ENCODE results near the gene QKI.
"Not testable (repeated sequence)": the region's sequence is repeated elsewhere in the genome, so short reads cannot be mapped to it uniquely, and the experiment has no call there.

QKI gene
- 85.1 to 99.3 (median 89.2) reads per million in 3 experiments for total RNA-seq

DNA sequence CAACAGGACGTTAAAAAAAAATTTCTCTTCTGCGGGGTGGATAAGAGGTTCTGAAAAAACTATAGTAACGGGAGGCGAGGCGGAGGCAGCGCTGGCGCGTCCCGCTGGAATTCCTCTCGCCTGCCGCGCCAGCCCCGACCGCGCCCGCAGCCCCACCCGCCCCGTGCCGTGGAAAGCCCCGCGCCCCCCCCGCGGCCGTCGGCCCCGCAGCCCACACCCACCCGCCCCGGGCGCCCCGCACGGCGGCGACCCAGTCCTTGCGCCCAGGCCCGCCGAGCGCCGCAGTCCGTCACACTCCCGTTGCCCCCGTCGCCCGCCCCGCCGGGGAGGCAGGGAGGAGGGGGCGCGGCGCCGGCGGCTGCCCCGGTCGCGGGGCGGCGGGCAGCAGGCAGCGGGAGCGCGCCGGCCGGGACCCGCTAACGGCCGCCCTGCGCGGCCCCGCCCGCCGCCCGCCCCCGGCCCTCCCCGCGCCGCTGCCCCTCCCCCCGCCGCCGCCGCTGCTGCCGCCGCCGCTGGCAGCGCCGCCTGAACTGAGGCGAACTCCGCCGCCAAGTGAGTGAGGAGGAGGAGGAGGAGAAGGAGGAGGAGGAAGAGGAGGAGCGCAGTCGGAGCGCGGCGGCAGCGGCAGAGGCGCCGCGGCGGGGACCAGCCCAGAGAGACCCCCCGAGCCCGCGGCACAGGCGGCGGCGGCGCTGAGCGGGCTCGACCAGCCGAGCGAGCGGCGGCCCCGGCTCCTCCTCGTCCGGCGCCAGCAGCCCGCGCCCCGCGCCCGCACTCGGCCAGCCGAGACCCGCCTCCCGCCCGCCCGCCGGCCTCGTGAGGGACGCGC lies at the start of gene QKI:
TSS of gene QKI (plus strand) at position 602 of the 829 bp plus-strand sequence. CDS start 476 bp downstream, outside the sequence.
- DNase-seq = peak; percentile 82

DNA sequence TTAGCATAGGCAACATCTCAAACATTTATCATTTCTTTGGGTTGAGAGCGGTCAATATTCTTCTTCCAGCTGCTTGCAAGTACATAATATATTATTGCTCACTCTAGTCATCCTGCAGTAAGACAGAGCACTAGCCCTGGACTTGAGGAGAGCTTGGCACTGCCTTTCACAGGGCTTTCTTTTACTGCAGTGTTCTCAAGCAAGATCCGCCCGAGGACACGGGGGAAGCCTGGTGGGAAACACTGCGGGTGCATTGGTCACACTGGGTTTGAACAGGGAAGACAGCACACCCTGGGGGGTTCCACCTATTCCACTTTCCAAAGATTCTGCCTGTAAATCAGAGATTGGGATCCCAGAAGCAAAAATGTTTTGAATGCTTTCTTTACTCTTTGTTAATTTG lies 48.2 kb upstream of the QKI start:
- DNase-seq = no peak

DNA sequence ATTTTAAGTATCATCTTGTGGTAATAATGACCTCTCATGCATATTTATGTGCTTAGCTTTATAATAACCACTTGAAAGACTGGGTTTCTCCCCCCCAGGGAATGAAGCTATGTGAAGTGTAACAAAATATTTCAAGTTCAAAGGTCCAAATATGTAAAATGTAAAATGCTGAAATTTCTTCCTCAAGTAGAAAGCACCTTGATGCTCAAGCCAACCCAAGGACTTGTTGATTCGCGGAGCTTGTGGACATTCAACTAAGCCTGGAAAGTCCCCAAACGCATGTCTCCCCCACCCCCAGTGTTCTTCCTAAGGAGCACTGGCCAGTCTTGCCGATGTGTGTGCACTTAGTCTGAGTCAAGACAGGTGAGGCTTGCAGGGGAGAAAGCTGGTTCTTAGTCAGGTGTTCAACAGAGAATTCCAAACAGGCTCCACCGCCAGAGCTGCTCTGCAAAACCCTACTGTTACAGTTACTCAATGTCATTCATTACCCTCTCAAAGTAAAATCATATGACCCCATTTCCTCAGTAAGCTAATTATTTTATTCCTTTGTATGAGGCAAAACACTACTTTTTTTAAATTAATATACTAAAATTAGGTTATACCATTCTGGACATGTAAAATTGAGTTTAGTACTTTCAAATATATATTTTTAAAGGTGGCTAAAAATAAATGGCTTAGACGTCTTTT lies 46.9 kb upstream of the QKI start:
- DNase-seq = no peak

DNA sequence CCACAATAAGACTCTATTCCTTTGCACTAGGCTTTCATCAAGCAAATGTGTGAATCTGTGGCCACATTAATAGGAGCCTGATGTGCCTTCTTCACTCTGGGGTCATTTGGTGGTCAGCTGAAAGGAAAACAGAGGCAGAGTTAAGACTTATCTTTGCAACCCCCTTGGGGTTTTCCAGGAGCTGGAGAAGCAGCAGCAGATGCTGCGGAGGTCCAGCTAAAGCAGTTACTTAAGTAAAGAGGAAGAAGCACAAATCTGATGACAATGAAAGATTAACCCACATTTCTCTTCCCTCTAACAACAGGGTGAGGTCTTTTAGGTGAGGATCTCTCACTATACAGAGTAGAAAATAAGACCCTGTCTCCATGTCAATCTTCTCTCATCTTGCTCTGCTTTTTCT lies 45.4 kb upstream of the QKI start:
- DNase-seq = no peak

DNA sequence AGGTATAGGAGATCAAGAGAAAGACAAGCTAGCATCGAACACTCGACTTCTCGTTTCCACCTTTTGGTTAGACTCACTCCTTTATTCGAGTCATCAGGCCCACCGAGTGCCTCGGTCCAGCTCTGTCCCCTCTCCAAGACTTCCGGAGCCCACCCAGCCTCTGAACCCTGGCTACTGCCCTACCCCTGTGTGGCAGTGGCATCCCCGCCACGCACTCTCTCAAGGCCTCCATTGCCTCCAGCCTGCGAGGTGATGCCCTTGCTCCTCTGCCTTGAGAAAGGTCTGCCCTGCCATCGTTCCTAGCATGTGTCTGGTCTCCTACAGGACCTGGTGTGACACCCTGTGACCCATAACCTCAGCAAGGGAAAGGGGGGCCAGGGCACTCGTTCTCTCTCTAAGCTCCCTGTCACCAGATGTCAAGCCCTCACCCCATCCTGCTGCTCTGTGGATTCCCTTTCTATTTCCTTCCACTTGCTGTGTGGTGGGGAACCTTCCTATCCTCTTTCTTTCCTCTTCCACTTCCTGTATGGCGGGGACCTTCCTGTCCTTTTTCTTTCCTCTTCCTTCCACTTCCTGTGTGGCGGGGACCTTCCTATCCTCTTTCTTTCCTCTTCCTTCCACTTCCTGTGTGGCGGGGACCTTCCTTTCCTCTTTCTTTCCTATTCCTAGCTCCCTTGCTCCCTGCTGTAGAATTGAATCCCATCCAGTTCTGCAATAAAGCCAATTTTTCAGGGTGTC lies 44.7 kb upstream of the QKI start:
- DNase-seq = no peak

DNA sequence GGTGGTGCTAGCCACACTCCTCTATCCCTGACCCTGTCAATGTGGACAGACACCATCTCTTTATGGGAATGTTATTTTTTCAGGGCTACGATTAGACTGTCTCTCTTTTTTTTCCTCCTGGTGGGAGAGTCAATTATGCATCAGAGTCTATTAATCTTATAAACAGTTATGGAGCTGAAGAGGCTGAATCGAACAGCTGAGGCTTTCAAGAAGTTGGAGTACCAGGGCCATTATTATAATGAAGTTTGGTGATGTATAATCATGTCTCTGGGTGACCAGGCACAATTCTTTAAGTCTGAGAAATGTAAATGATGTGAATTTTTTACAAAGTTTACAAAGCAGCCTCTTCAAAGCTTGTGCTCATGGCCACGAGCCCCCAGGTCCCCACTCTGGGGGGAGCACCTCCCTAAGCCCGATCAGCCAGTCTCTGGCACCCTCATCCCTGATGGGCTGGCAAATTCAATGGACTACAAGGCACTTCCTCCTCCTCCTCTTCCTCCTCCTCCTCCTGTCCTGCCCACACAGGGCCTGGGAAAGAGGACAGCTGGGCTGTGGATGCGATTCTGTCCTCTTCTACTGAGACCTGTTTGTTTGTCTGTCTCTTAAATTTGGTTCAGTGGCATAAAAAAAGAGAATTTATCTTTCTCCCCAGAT lies 43.9 kb upstream of the QKI start:
- DNase-seq = no peak

DNA sequence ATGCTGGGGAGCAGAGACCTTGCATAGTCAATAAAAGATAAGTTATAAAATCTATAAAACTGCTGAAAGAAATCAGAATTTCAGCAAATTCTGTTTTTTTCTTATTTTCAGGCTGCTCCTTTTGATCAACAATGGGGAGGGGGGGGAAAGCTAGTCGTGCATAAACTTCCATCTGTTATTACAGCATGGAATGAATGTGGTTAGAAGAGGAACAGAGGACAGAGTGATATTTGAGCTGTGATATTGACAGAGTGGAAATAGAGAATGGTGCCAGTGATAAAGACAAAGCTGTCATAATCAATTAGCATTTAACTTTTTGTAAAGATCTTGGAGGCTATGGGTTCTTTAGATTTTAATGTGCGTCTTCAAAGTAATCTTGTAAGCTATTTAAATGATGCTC lies 43.4 kb upstream of the QKI start:
- no peak for DNase-seq

DNA sequence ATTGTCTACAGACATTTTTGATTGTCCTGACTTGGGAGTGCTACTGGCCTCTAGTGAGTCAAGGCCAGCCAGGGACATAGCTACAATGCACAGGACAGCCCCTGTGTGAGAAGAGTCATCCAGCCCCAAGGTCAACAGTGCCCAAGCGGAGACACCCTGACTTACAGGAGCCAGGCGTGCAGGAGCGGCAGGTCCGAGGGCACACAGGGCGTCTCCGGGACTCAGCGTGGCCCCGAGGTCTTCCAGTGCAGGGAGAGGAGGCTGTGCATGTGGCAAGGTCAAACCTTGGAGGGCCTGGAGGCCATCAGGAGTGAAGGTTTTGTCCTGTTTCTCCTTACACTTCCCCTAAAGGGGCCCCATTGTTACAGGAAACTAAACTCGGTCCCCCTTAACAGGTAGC lies 41.3 kb upstream of the QKI start:
- DNase-seq = no peak

DNA sequence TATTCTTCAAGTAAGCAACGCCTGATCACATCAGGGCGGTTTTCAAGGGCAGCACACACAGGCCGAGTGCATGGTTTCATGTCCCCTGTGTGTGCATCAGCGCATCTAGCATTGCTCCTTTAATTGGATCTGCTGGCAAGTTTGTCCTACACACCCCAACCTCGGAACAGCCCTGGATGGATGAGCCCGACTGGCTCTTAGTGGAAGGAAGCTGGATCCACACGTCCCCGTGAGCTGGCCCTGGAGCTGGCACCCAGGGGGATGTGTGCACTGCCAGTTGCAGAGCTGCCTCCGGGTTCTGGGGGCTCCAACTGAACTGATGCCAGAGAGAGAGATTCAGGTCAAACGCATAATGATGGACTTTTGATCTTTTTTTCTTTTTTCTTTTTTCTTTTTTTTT lies 39.2 kb upstream of the QKI start:
- DNase-seq = no peak

DNA sequence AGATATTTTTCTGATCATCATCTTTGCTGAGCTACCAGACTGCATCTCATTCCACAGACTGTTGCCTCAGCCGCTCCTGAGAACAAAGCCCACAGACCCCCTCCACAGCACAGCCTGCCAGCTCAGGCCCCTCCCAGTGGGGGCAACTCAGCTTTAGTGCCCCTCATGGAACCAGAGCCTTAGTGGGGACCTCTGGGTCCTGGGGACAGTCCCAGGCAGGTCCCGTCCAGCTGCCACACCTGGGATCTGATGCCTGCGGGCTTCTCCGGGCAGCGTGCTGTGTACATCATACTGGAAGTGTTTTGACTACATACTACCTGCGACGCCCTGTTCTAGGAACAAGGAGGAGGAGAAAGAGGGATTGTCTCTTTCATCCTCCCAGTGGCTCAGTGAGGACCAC lies 38.3 kb upstream of the QKI start:
- DNase-seq = no peak

DNA sequence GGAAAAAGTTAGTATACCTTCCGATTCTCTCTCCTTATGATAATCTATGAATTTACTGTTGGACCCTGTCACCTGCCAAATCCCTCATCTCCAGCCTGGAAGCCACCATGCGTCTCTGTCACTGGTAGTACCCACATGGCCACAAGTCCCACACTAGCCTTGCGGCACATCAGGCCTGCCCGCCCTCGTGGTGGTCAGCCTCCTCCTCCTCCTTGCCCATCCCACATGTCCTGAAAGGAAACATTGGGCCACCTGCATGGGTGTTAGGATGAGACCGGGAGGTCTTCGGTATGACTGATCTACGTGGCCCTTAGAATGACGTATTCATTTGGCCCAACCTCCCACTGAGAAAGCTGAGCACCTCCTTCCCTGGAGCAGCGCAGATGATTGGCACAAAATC lies 37.0 kb upstream of the QKI start:
- no peak for DNase-seq

DNA sequence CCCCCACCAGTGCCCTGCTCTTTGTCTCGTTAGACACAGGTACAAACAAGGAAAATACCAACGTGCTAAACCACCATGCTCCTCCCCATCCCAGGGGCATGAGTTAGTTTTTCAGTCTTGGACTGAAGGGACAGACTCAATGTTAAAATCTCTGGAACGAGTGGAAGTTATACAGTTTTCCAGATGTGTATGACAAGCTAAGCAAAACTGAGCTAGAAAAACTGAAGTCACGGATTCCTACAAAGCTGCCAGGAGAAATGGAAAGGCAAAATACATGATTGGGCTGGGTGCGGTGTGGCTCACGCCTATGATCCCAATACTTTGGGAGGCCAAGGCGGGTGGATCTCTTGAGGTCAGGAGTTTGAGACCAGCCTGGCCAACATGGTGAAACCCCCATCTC lies 34.3 kb upstream of the QKI start:
- no peak for DNase-seq

DNA sequence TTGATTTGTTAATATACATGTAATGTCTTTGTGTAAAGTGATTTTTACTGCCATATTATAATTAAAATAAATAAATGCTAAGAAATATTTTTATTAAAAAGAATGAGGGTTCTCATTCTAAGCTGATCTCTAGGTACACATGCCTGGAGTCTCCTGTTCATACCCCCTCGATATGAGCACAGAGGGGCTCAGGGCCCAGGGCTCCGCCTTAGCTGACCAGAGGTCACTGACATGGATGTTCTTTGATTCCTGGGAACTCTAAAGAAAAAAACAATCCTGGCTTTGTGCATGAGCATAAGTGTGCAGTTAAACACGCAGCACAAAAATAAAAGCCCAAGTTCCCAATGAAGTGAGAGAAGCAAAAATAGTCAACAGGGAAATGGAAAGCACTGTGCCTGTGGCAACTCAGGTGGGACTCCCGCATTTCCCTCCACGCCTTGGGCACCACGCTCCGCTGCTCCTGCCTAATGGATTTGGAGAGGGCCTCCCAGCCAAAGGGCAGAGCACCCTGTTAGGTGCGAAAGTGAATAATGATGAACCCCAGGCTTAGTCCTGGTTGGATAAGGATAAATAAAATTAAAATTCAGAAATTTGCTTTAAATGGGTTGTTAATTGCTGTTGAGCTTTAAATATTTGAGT lies 33.3 kb upstream of the QKI start:
- no peak for DNase-seq

DNA sequence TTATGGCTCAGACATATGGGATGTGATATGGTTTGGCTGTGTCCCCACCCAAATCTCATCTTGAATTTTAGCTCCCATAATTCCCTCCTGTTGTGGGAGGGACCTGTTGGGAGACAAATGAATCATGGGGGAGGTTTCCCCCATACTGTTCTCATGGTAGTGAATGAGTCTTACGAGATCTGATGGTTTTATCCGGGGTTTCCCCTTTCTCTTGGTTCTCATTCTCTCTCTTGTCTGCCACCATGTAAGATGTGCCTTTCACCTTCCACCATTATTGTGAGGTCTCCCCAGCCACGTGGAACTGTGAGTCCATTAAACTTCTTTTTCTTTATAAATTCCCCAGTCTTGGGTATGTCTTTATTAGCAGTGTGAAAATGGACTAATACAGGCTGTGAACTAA lies 31.1 kb upstream of the QKI start:
- not testable (repeated sequence) for DNase-seq

DNA sequence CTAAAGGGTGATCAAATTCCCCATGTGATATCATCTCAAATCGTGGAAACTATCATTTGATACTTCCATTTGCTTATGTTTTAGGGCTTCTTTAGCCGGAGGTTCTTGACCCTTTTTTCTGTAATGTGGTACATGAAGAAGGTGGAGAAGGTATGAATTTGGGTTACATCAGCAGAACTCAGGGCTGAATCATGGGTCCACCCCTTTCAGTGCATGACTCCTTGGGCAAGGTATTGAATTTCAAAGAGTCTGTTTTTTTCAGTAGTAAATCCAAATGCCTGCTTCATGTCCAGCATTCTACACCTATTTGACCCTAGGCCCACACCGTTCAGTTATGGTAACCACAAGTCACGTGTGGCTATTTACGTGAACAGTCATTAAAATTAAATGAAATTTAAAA lies 30.6 kb upstream of the QKI start:
- no peak for DNase-seq

DNA sequence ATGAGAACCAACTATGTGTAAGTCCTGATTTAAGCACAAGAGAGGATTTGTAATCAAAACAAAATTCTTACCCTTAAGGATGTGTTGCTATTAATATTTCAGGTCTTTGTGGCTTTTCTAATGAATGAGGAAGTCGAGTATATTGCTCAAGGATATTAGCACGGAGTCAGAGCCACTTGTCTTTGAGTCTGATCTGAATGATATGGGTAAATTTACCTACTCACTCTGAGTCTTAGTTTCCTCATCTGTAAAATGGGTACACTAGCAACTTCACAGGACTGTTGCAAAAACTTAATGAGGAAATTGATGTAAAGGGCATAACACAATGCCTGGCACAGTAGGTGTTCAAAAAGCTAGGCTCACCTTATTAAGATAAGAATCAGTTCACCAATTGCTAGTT lies 30.0 kb upstream of the QKI start:
- no peak for DNase-seq

DNA sequence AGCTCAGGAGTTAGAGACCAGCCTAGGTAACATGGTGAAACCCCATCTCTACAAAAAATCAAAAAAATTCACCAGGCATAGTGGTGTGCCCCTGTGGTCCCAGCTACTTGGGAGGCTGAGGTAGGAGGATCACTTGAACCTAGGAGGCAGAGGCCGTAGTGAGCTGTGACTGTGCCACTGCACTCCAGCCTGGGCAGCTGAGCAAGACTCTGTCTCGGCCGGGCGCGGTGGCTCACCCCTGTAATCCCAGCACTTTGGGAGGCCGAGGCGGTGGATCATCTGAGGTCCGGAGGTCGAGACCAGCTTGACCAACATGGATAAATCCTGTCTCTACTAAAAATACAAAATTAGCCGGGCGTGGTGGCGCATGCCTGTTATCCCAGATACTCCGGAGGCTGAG lies 29.0 kb upstream of the QKI start:
- not testable (repeated sequence) for DNase-seq

DNA sequence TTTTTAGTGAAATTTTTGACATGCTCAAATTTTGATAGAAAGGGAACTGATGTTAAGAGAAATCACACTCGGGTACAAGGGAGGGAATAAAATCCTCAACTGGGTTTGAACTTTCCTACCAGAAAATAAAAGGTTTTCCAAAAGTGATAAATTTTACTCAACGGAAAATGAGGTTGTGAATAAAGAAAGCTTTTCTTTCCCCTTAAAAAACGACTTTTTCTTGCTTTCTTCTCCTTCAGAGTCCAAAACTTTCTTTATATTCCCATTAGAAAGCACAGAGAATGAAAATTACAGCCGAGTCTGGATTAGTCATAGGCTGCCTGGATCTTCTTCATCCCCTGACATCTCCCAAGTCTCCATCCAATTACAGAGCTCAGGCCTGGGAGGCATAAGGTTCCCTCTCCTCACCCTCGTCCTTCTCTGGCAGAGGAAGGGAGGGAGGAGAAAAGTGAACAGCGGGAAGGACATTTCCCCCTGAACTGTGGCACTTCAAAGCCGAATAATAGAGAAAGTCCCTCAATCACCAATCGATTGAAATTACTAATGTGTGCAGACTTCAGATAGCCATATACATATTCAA lies 28.1 kb upstream of the QKI start:
- DNase-seq = no peak

DNA sequence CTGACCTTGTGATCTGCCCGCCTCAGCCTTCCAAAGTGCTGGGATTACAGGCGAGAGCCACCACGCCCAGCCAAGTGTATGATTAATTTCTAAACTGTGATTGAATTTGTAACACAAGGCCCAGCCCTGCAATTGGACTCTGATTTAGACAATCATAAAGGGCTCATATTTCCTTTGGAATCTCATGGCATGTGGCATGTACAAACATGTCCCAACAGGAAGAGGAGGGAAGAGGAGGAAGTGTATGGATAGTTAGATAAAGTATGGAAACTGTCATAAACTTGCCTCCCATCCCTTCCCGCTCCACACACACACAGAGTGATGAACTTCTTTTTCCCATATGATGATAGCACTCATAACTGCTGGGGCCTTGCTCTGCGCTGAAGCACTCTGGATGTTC lies 27.2 kb upstream of the QKI start:
- DNase-seq = no peak

DNA sequence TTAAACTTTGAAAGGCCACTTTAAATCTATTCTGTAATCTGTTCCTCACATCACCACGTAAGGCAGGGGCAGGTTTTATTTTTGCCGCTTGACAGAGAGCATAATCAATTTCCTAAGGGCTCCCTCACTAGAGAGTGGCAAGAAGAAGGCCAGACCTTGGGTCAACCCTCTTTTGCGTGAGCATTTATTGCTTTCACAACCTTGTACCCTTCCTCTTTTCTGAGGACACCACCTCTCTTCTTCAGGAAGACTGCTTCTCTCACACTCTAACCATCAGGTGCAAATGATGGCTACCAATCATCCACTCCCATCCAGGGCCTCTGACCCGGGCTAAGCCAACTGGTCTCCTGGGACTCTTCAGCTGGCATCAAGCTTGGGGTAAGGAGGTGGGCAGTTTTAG lies 25.2 kb upstream of the QKI start:
- no peak for DNase-seq

DNA sequence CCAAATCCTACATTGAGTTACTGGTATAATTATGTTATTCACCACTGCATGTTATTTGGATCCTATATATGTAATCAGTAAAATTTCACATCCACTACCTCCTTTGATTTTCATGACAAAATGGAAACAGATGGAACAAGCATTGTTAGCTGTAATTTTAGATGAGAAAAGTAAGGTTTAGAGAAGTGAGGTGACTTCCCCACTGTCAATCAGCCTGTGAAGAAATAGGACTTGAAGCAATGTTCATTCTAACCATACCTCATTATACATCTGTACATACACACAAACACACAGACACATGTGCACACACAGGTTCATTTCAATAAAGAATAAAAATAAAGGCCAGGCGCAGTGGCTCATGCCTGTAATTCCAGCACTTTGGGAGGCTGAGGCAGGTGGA lies 23.7 kb upstream of the QKI start:
- DNase-seq = no peak

DNA sequence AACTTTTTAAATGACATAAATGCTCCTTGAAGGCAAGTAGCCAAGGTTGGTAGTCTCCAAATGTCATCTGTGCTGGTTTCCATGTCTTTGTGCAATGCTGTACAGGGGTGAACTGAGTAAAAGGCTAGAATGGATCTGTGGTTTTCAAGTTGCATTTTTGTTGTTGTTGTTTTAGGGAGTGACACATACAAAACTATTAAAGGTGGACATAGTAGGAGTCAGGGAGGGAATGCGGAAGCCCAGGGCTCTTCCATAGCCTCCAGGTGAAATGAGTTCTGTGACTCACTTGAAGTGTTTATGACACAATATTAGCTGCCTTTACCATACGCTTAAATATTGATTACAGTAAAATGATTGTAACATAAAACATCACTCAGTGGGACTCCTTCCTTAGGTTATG lies 22.5 kb upstream of the QKI start:
- no peak for DNase-seq

Data from central memory CD4-positive, alpha-beta T cell (primary cell).